Measurements from ENCODE around the gene REV3L.
"Not testable (repeated sequence)": the region's sequence is repeated elsewhere in the genome, so short reads cannot be mapped to it uniquely, and the experiment has no call there.

REV3L gene

GRCh38 chr6:111361648-111362047, 121.4 kb downstream of the REV3L start:
- no peak for DNase-seq

GRCh38 chr6:111358454-111358853, 124.6 kb downstream of the REV3L start:
- no peak for DNase-seq

- no peak for DNase-seq
Measured at GRCh38 chr6:111357705-111358104, 125.3 kb downstream of the REV3L start.

- no peak for DNase-seq
Measured at GRCh38 chr6:111356551-111356950, 126.5 kb downstream of the REV3L start.

DNA sequence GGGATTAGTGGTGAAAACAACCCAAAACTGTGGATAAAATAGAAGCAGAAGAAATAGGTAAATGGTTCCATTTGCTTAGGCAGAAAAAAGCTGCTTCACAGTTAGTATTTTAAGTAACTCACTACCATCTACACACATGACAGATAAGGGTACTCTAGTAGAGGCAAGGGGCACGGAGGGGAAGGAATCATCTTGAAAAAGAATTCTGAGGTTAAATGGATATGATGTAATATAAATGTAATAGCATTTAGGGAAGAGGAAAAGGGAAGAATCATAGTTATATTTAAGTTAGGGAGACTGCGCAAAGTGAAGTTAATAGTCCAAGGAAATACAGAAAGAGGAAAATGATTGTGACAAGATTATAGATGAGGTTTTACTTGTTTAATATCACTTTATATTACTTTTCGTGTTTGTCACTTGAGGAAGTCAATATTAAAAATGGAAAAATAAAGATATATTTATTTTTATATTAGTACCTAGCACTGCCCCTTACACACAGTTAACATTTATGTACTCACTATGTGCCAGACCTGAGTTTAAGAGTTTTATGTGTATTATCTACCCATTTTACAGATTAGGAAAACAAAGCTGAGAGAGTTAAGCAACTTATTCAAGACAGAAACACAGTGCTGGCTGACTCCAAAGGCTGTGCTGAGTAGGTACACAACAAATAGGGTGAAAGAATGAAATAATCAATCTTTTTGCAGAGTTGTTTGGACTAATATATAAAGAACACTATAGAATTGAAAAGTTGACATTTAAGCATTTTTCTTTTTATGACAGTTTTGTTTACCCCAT, 128.1 kb downstream of the REV3L start:
- DNase-seq = no peak

- no peak for DNase-seq
Measured at GRCh38 chr6:111353912-111354462, 129.0 kb downstream of the REV3L start.

DNA sequence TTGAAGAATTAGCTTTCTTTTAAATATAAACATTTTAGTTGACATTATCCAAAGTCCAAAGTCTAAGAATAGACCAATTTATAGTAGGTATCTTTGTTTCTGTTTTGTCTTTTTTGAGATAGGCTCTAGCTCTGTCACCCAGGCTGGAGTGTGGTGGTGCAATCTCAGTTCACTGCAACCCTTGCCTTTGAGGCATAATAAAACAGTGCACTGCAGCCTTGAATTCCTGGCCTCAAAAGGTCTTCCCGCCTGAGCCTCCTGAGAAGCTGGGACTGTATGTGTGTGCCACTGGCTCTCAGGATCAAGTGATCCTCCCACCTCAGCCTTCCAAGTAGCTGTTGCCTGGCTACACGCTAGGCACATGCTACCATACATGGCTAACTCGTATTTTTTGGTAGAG, 135.4 kb downstream of the REV3L start:
- no peak for DNase-seq

- no peak for DNase-seq
Measured at GRCh38 chr6:111342913-111343312, 140.1 kb downstream of the REV3L start.

- no peak for DNase-seq
Measured at GRCh38 chr6:111339294-111339693, 143.7 kb downstream of the REV3L start.

GRCh38 chr6:111338843-111339242, 144.2 kb downstream of the REV3L start:
- no peak for DNase-seq

DNA sequence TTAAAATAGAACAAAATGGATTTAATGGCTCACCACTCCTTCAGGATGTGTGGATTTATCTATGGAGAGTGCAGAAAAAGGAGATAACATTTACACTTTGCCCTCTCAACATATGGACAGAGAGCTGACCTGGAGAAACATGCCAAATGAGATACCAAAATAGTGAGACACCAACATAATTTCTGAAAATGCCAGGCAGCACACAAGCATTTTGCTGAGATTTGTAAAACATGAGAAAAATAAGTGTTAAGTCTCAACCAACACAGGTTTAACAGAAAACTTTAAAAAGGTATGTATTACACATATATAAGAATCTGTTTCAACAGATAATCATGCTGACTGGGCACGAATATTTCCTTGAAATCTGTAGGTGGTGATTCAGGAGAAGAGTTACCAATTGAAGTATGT, 145.2 kb downstream of the REV3L start:
- no peak for DNase-seq

DNA sequence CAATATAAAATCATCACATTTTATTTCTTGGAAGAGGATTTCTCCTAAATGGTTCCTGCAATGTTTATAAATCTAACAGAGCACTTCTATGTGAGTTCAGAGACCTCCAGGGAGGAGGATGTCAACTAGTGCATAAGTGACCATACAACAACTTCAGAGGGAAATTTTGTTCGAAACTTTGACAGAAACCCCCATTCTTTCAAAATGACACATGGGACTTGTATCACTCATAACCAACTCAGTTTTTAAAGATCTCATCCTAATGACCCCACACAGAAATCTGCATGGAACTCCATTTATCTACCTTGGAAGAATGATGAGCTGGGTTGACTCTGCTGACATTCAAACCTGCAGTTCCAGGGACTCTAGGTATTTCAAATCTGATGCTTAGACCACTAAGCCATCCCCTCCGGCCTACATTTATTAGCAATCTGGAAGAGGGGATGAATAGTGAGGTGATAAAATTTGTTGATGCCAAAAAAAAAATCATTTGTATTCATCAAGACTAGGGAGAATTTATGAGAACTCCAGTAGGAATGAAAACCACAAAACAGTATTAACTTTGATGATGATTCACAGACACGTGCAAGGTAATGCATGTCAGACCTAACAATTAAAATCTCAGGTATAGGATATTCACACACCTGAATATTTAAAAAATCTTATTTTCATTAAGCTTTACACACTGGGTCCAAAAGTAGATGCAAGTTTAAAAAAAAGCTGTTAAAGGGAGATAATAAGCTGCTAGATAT, 153.0 kb downstream of the REV3L start:
- no peak for DNase-seq

GRCh38 chr6:111326563-111326962, 156.5 kb downstream of the REV3L start:
- DNase-seq = no peak

DNA sequence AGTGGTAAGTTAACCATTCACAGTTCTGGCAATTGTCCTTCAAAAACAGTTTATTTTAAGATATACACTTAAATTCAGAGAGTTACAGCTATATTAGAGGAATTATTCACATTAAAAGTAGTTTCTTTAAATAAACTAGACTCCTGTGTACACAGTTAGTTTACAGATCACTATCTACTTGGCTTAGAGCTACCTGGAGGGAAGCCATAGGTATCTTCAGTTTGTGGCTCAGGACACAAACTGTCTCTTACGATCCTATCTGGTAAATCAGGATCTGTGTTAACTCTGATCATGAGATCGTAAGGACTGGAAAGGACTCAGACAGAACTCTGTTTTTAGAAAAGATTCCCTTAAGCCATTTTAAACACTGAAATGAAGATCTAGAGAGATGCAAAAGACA, 160.9 kb downstream of the REV3L start:
- DNase-seq = no peak

DNA sequence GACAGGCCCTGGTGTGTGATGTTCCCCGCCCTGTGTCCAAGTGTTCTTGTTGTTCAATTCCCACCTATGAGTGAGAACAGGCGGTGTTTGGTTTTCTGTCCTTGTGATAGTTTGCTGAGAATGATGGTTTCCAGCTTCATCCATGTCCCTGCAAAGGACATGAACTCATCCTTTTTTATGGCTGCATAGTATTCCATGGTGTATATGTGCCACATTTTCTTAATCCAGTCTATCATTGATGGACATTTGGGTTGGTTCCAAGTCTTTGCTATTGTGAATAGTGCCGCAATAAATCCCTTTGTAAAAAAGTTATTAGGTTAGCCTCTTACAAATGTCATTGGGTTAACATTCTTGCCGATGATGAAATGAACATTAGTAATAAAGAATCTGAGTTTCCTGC, 175.1 kb downstream of the REV3L start:
- DNase-seq = not testable (repeated sequence)

GRCh38 chr6:111307275-111307858, 175.7 kb downstream of the REV3L start:
- no peak for DNase-seq

DNA sequence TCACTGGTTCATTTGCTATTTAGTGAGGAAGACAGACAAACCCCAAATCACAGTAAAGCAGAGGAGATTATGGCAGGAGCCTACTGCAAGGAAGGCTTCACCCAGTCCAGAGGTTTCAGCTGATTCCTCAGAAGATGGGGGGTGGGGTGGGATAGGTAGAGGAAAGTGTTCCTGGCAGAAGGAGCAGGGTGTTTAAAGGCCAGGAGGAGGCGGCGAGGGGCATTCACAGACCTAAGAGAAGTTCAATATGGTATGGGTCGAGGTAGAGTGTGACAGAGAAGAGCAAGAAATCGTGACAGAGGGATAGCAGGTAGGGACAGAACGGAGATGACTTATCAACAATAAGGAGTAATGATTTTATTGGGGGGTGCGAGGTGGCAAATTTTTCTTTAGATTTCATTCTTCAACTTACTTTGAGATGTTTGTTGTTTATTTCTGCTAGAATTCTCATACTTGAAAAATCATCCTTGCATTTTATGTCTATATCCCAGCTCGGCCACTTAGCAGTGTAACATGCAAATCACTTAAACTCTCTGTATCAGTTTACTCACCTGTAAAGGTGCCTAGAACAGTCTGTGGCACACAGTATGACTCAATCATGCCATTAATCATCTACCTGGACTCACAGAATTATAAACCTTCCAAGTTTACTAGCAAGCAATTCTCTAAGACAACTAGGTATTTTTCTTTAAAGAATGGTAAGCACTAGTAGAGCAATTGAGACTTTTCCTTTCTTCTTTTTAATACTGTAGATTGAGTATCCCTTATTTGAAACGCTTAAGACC, 176.7 kb downstream of the REV3L start:
- DNase-seq = no peak

- no peak for DNase-seq
Measured at GRCh38 chr6:111301946-111302345, 181.1 kb downstream of the REV3L start.

DNA sequence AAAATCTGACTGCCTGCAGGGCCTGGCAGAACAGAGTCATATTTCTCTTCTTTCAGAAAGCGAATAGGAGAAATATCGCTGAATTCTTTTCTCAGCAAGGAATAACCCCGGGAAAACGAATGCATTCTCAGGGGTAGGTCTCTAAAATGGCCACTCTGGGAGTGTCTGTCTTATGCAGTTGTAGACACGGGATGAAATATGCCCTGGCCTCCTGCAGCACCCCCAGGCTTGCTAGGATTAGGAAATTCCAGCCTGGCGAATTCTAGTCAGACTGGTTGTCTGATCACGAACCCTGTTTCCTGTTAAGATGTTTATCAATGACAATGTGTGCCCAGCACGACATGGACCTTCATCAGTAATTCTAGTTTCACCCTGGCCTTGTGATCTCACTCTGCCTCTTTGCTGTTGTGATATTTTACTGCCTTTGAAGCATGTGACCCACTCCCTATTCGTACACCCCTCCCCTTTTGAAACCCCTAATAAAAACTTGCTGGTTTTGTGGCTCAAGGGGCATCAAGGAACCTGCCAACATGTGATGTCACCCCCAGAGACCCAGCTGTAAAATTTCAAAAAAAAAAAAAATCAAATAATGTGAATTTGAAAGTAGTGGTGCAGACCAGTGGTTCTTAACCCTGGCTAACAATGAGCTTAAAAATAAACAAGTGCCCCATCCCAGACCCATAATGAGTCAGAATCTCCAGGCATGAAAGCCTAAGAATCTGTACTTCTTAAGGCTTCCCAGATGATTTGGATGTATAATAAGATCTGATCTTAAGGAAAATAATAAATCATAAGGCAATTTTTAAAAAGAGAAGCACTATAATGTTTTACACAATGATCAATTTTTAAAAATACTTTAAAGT, 181.8 kb downstream of the REV3L start:
- DNase-seq = not testable (repeated sequence)

- no peak for DNase-seq
Measured at GRCh38 chr6:111297776-111298175, 185.2 kb downstream of the REV3L start.

- no peak for DNase-seq
Measured at GRCh38 chr6:111294374-111294967, 188.5 kb downstream of the REV3L start.

All from stimulated activated CD4-positive, alpha-beta T cell treated with anti-CD3 and anti-CD28 coated beads, Interleukin-15, amount 100 ng/mL, for 24 hours (primary cell).